Skin epidermis (tissue), 12 donors: ENCODE measurements around the gene LOC128125822.
A peak's percentile ranks its signal among the peaks of the same experiment; 100 is the strongest.
"Not testable (repeated sequence)": the region's sequence is repeated elsewhere in the genome, so short reads cannot be mapped to it uniquely, and the experiment has no call there.

Source experiments
- H3K27ac ChIP-seq, 21 experiments: fragments of 200-600 bp; sonication (generic) in 11 of 21; one replicate each; pipeline ENCODE4 v1.5.0; 2020; ENCODE audit warnings: mild to moderate bottlenecking in 3 of 21, inconsistent platforms in 2 of 21, moderate library complexity in 2 of 21
- H3K4me3 ChIP-seq, 7 experiments: fragments of 200-600 bp; sonication (generic) in 2 of 7; one replicate each; pipeline ENCODE4 v1.5.0; 2020; ENCODE audit warnings: inconsistent platforms in 2 of 7, mild to moderate bottlenecking in 2 of 7, moderate library complexity in 1 of 7

LOC128125822 gene

DNA sequence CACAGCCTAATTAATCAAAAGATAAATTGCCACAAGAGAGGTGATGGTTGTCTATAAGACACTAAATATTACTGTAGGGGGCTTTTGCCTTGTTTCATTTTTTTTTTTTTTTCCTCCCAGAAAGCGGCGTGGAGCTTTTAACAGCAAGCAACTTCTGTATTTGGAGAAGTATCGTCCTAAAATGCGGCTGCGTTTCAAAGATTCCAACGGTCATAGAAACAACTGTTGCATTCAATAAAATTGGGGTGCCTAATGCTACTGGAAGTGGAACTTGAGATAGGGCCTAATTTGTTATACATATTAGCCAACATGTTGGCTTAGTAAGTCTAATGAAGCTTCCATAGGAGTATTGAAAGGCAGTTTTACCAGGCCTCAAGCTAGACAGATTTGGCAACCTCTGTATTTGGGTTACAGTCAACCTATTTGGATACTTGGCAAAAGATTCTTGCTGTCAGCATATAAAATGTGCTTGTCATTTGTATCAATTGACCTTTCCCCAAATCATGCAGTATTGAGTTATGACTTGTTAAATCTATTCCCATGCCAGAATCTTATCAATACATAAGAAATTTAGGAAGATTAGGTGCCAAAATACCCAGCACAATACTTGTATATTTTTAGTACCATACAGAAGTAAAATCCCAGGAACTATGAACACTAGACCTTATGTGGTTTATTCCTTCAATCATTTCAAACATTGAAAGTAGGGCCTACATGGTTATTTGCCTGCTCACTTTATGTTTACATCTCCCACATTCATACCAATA lies 7.8 kb downstream of the LOC128125822 start:
- Histone ChIP-seq H3K27ac (no peak overlapping the region), H3K4me3 (no peak overlapping the region)

GRCh38 chr6:63580704-63580961 lies 8.4 kb downstream of the LOC128125822 start:
- Histone ChIP-seq H3K4me3 (no peak overlapping the region), H3K27ac (no peak overlapping the region)

DNA sequence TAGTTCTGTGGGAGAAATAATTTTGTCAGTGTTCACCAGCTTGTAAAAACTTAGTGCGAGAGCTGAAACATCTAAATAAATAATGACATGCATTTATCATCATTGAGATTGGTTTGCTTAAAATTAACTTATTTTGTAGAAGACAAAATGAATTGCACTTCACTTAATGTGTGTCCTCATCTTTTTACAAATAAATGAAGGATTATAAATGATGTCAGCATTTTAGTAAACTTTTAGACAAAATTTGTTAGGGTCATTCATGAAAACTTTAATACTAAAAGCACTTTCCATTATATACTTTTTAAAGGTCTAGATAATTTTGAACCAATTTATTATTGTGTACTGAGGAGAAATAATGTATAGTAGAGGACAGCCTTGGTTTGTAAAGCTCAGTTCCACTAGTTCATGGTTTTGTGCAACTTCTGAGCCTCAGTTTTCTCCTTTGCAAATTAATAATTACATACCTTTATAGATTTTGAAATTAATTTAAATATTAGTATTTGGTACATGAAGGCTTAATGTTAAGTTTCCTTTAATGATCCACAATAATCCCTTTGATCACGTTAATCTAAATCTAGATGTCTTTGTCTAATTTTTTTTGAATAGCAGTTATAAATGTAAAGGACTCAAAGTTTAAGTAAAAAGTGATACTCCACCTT lies 9.2 kb downstream of the LOC128125822 start:
- no peak overlapping the region for H3K4me3 ChIP-seq
- no peak overlapping the region for H3K27ac ChIP-seq

- no peak overlapping the region for H3K4me3 ChIP-seq
- no peak overlapping the region for H3K27ac ChIP-seq
These were observed 10.4 kb downstream of the LOC128125822 start for GRCh38 chr6:63582579-63583231.

- H3K27ac ChIP-seq: no peak overlapping the region
- no peak overlapping the region for H3K4me3 ChIP-seq
These were observed 11.8 kb downstream of the LOC128125822 start for GRCh38 chr6:63584125-63584514.

- Histone ChIP-seq H3K27ac (no peak overlapping the region), H3K4me3 (no peak overlapping the region)
These were observed 12.3 kb downstream of the LOC128125822 start for GRCh38 chr6:63584566-63584965.

DNA sequence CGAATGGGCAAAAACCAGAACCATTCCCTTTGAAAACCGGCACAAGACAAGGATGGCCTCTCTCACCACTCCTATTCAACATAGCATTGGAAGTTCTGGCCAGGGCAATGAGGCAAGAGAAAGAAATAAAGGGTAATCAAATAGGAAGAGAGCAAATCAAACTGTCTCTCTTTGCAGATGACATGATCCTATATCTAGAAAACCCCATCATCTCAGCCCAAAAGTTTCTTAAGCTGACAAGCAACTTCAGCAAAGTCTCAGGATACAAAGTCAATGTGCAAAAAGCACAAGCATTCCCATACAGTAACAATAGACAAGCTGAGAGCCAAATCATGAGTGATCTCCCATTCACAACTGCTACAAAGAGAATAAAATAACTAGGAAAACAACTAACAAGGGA lies 13.4 kb downstream of the LOC128125822 start:
- not testable (repeated sequence) for H3K27ac ChIP-seq, H3K4me3 ChIP-seq

DNA sequence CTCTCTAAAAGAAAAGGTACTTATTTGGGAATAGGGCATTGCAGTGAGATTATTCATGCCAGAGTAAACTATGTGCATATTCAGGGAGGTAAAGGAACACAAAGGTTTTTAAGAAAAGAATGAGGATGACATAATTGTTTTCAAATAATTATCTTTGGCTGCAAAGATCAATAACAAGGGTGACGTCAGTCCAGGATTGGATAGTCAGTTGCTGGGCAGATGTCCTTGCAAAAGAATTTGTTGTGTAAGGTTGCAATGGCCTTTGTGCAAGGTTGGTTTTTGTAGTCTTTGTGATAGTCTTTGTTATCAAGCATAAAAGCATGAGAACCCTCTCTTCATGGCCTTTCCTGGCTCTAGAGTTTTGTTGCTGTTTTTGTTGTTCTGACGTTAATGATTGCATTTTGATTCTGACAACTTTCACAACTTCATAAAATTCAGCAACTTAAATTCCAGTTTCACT lies 17.7 kb downstream of the LOC128125822 start:
- H3K4me3 ChIP-seq: no peak overlapping the region
- no peak overlapping the region for H3K27ac ChIP-seq

DNA sequence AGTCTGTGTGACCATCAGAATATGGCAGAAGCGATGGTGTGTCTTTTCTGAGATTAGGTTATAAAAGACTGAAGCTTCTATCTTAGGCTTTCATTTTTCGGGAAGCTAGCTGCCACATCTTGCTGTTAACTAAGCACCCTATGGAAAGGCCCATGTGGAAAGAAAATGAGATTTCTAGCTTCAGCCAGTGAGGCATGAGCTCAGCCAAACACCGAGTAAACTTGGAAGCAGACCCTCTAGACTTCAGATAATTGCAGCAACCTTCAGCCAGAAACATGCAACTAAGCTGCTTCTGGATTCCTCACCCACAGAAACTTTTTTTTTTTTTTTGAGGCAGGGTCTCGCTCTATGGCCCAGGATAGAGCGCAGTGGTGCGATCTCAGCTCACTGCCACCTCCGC lies 20.6 kb downstream of the LOC128125822 start:
- no peak overlapping the region for H3K4me3 ChIP-seq
- no peak overlapping the region for H3K27ac ChIP-seq

DNA sequence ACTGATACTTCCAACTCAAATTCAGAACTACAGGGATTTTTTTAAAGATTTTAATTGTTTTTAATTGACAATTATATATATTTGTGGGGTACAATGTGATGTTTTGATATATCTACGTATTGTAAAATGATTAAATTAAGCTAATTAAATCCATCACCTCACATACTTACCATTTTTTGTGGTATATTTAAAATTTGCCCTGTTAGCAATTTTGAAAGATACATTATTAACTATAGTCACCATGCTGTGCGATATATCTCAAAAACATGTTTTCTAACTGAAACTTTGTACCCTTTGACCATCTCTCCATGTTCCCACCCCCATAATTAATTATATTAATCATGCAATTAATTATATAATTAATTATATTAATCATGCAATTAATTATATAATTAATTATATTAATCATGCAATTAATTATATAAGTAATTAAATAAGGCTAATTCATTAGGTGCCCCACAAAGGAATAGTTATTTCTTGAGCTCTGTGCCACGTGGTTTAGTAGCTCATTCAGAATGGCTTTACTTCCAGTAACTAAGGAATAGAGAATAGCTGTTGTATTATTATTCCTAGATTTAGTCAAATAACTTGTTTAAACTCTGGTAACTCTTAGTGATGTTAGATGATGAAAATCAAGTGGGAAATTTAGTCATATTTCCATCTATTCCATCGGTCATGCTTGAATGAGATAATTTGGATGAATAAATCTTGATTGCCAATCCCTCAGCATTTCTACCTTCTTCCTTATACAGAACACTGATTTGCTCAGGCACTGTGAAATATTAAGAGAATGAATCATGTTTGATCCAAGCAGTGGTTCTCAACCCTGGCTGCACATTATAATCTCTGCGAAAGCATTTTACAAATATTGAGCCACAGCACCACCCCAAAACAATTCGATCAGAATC lies 25.1 kb downstream of the LOC128125822 start:
- Histone ChIP-seq H3K27ac (no peak overlapping the region), H3K4me3 (peak overlapping the region in 5 of 7 experiments; percentile 22 to 44 (median 31))

DNA sequence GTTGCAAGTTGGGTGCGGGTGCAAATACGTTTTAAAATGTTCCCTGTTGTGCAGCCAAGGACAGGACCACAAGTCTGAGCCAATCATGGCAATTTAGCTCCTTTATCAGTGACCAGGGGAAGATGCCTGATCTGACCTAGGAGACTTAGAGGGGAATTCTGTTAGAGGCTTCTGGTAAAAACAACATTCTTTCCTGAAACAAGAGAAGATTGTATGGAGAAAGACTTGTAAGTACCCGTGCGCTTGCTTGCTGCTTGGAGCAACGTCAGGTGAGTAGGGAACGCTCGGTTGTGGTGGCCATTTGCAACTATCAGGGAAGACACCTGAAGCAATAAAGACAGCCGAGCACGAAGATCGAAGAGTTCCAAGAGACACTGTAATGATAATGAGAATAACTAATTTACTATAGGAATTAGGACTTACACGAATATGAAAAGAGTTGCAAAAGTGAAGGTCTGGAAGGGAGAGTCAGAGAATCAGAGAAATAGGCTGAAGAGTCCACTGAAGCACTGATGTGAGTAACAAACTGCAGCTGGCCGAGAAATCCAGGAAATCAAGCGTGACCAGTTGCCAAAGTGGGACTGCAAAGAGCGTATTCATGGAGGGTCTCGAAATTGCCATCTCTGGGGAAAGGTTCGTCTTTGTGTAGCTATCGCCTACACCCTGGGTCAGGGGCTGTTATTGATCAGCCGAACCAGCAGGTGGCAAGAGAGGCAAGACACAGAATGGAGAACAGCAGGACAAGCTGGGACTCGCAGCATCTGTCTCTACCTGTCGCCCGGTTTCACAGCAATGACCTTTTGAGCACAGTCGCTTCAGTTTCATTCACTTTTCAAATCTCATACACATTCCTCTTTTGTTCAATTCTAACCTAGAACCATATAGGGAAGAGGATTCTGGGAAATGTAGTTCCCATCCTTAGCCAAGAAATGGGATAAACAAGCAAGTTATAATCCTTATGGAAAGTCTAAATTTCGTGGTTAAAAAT lies 26.1 kb downstream of the LOC128125822 start:
- H3K4me3 ChIP-seq: peak overlapping the region; percentile 14 to 44 (median 31)
- peak overlapping the region in 2 of 21 experiments; percentile 19 to 40 for H3K27ac ChIP-seq

GRCh38 chr6:63599243-63599642 lies 27.0 kb downstream of the LOC128125822 start:
- H3K27ac ChIP-seq: no peak overlapping the region
- H3K4me3 ChIP-seq: no peak overlapping the region

DNA sequence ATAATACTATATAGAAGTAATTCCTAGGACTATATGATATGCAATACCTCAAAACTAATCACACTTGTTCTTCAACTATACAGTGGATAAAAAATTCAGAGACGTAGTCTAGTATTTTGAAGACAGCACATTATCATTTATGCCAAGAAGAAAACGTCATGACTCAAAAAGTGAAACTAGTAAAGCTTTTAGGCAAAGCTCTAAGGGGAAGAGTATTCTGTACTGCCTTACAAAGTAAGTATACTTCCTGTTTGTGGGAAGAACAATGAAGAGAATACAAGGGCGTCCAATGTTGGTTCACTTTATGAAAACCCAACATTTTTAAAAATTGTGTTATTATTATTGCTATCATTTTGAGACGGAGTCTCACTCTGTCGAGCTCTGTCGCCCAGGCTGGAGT lies 27.9 kb downstream of the LOC128125822 start:
- H3K4me3 ChIP-seq: no peak overlapping the region
- no peak overlapping the region for H3K27ac ChIP-seq

DNA sequence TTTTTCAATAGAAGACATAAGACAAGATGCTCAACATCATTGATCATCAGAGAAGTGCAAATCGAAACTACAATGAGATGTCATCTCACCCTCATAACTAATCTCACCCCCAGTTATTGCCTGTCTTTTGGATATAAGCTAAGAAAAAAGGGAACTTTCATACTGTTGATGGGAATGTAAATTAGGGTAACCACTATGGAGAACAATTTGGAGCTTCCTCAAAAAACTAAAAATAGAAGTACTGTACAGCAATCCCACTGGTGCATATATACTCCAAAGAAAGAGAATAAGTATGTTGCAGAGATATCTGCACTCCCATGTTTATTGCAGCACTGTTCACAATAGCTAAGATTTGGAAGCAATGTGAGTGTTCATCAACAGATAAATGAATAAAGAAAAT lies 37.0 kb downstream of the LOC128125822 start:
- Histone ChIP-seq H3K4me3 (no peak overlapping the region), H3K27ac (no peak overlapping the region)

DNA sequence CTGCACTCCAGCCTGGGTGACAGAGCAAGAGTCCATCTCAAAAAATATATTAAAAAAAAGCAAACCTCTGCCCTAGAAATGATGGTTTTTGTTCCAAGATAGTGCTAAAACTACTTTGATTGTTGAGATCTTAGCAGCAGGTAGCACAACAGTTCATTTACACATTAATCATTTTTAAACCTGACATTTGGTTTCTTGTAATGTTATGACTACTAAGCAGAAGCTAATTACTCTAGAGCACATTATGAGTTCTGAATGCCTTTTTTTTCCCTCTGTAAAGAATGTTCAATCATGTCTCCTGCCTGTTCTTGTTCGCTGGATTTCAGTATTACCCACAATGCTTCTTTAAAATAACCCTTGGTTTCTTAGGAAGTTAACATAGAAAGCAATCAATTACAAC lies 38.7 kb downstream of the LOC128125822 start:
- Histone ChIP-seq H3K27ac (no peak overlapping the region), H3K4me3 (no peak overlapping the region)

DNA sequence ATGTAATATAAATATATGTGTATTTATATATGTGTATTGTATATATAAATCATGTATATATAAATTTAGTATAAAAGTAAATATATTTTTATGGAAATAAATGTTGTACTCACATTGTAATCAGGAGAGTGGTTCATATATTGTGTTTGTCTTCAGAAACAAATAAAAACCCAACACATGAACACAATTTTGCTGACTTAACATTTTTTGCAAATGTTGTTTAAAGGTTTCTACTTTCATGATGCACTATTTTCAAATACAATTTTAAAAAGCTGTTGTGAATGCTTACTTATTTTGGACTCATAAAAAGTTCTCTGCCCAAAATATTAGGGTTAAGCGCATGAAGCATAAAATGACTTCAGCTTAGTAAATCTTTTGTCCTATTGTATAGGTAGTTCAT lies 39.3 kb downstream of the LOC128125822 start:
- H3K4me3 ChIP-seq: no peak overlapping the region
- H3K27ac ChIP-seq: no peak overlapping the region

DNA sequence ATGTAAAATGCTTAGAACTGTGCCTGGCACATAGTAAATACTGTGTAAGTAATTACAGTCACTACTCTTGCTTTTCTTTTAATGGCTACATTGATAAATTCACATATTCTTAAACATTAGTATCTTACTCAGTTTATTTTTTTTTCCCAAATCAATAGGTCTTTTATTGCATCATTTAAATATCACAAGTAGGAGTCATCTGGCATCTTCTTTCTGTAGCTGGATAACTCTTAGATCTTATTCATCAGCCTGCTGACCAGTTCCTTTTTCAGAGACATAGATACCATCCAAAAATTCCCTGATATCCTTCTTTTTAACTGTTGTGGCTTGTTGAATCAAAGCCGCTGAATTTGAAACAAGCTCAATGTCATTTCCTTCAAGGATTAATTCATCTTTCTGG lies 43.3 kb downstream of the LOC128125822 start:
- Histone ChIP-seq H3K4me3 (no peak overlapping the region), H3K27ac (no peak overlapping the region)
